ENCODE data around the gene RERGL.
"Not testable (repeated sequence)": the region's sequence is repeated elsewhere in the genome, so short reads cannot be mapped to it uniquely, and the experiment has no call there.

Gene RERGL, protein sequence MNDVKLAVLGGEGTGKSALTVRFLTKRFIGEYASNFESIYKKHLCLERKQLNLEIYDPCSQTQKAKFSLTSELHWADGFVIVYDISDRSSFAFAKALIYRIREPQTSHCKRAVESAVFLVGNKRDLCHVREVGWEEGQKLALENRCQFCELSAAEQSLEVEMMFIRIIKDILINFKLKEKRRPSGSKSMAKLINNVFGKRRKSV

DNA sequence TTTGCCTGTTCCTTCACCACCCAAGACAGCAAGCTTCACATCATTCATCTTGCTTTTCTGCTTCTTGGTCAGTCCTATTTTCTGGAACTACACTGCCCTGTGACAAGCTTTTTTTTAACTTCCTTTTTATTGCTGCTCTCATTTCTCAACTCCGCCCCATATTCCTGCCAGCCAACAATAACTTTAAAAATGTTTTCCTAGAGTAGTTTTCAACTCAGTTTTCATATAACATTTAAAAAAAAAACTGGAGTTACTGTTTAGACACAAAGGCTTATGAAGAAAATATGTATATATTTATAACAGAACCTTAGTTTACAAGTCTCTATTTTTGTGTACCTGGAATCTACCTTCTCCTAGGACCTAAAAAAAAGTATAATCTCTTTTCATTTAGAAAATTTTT is at the start of gene RERGL:
Gene RERGL, minus strand, starts transcription at position 101 of the 400 bp plus-strand sequence. Its CDS starts 53 bp downstream, at position 48.
- no peak for DNase-seq

DNA sequence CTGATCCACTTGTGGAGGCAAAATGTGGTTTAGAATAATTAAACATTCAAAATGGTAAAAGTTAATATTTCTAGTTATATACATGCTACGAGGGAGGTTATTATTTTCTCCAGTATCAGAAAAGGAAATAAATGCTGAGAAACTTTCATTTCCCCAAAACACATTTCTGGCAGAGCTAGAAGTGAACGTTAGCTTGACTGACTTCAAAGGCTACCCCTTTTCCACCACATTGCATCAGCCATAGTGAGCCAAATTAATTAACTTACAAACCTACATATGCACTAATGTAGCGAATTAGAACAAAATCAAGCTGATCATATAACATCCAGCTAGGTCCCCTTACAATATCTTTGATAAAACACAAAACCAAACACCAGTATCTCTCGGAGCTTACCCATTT is 49.3 kb upstream of the RERGL start:
- DNase-seq, result no peak

DNA sequence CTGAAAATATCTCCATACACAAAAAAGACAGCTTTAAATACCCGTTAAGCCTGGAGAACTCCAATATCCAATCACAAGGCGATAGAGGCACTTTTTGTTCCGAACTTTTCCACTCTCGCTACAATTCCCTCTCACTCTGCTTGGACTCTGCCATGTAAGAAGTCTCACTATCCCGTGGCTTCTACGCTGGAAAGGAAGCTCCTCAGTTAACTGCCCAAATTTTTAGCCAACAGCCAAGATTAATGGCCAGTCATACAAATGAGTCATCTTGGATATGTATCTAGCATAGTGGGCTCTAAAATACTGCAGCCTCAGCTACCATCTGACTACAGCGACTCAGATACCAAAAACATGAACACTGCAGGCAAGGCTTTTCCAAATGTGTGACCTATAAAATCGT is 45.5 kb upstream of the RERGL start:
- DNase-seq, result no peak

DNA sequence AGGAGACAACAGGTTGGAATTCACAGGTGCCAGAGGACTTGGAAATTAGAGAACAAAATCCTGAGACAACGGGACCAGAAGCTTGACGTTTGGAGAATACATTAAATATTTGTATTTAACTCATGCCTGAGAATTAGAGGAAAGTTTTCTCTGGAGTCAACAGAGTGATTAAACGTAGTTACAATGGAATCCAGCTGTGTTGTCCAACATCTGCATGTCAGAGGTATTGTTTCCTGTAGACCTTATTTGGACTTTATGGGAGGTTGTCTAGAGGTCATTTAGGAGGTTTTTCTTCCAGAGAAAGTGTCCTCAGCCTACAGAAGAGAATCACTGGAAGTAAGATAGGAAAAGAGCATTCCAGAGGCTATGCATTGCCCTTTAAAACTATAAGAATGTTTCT is 45.1 kb upstream of the RERGL start:
- no peak for DNase-seq

DNA sequence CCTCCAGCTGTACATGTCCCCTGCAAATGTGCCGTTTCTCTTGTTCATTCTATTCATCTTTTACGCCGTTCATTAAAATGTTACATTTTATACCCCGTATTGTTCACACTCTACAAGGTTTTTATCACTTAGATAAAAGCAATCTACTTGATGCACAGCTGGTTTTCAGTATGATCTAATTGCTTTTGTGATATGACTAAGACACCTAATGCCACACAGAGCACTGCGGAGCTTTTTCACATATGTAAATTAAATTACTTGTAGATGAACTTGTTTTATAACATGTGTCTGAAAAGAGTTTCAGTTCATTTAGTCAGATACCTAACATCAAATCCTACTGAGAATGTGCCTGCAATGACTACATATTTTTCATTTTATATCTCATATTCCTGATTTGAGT is 40.9 kb upstream of the RERGL start:
- no peak for DNase-seq

DNA sequence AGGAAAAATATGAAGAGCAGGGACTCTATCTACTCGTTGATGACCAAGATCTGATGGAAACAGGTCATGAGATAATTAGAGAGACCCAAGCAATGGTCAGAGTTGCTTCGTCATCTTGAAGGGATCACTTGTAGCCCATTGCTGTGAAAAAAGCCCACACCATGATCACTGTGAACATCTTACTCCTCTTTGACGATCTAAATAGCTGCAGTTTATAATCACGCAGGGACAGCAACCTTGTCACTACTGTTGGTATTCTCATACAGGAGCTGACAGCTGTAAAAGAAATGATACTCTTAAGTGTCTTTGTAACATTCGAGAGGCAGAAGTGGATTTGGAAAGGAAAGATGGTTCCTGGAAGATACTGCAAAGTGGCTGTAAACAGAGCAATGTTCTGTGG is 33.7 kb upstream of the RERGL start:
- DNase-seq, result no peak

DNA sequence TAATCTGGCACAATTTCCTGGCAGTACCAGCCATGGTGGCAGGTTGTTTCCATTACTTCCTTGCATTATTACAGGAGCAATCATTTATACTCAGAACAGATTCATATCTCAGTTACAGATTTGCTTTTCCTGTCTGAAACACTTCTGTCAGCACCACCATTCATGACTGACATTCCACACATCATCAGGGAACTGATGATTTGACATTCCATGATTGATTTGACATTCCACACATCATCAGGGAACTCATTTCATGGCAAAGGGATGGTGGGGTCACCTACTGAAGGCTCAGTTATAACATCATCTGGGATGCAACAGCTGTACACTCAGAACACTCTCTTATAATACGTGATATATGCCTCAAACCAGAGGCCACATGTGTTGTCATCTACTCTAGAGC is 30.9 kb upstream of the RERGL start:
- DNase-seq, result no peak

DNA sequence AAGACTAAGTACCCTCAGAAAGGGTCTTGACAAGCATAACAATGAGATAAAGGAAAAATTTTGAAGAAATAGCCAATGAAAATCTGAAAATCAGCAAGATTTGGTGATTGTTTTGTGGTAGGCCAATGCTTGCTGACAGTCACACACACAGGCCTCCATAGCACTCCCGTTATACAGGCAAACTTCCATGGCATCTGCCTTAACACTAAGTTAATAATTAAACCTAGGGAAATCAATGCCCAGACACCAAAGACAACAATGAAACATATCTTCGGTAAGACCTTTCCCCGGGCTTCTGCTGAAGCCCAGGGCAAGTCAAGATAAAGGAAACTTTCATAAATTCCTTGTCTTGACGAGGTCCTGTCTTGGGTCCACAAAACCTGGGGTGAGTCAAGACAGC is 18.6 kb upstream of the RERGL start:
- no peak for DNase-seq

DNA sequence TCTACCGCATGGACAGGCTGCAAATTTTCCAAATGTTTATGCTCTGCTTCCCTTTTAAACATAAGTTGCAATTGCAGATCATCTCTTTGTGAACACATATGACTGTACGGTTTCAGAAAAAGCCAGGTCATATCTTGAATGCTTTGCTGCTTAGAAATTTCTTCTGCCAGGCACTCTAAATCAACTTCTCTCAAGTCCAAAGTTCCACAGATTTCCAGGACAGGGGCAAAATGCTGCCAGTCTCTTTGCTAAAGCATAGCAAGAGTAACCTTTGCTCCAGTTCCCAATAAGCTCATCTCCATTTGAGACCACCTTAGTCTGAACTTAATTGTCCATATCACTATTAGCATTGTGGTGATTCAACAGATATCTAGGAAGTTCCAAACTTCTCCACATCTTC is 13.6 kb upstream of the RERGL start:
- no peak for DNase-seq

DNA sequence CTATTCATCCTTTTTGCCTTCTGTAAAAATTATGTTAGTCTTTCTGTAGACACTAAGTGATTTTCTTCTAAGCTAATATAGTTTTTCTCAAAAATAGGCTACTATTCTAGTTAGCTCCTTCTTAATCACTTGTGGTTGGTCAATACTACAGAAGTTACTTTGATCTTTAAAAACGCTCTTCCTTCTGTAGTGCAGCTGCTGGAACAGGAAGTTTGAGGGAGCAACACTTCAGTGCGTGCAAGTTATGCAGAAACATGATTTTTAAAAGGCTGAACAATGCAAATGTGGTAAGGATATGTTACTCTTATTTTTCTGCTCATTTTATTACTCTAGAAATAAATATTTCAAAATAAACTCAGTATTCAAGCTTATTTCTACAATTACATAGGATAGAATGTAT is 11.1 kb upstream of the RERGL start:
- no peak for DNase-seq

DNA sequence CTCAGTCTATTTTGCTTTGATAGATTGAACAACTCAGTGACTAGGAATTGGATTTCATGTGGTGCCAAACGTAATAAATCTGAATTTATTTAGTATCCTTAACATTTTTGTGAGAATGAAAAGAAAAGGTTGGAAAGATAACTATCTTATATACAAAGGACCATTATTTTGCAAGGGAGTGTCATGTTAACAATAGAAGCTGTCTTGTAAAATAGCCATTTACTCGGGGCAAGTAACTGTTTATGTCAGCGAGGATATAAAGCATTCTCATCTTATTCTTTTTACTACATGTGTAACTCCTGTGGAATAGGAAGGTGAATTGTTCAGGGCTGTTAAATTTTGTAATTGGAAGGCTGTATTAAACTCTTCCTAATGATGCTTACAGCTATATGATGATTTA is 5.9 kb downstream of the RERGL start:
- DNase-seq, result no peak

DNA sequence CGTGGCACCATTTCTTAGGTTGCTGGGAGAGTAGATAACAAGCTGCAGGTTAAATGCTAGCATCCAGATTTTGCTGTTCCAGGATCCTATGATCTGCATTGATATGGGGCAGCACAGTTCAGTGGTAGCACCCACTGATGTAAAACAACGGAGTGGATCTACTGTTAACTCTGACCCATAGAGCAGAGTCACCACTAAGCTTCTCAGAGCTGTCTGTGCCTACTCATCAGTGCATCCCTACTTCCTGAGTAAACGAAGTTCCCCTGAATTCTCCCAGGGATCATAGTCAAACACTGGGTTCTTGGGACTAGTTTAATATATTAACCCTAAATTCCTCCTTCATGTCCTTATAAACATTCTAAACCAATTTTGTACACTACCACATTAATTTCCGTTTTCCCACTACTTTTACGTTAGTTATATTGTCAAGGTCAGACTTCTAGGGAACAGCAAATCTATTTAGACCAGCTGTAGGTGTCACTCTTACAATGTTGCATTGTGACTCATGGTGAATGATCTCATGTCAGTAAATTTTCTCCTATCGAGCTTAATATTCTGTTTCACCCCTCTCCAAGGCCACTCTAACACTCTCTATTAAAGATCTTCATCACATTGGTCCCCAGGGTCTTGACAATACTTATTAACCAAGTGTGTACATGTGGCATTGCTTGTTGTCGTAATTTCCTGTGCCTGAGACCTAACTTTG is 10.3 kb downstream of the RERGL start:
- no peak for DNase-seq

DNA sequence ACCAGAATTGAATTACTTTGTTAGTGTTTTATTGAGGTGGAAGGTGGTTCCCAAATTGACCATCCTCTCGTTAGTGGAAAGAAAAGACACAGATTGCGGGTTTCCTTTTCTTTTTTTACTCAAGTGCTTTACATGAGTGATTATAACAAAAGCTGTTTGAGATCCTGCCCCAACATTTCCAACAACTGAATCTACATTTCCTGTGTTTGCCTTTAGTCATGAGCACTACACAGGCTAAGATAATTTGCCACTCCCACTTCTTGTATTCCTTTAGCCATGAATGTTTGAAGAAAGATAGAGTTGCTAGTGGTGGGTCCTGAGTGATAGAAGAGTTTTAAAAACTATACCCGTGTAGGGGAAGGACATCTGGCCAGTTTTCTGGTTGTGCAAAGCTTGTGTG is 16.0 kb downstream of the RERGL start:
- DNase-seq, result no peak

DNA sequence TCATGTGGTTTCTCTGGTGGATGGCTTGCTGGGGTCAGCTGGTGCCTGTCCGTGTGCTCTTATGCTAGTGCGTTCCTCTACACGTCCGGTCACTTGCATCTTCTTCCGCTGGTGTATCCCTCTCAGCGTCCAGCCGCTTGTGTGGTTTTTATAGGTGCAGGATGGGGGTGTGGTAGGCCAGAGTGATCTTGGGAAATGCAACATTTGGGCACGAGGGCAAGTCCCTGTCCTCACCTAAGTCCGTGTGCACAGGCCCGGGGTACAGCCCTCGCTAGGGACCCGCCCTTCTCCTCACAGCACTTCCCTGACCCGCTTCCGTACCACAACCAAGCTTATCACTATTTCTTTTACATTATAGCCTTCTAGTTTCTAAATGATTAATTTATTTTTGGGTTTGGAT is 17.3 kb downstream of the RERGL start:
- DNase-seq, result no peak

DNA sequence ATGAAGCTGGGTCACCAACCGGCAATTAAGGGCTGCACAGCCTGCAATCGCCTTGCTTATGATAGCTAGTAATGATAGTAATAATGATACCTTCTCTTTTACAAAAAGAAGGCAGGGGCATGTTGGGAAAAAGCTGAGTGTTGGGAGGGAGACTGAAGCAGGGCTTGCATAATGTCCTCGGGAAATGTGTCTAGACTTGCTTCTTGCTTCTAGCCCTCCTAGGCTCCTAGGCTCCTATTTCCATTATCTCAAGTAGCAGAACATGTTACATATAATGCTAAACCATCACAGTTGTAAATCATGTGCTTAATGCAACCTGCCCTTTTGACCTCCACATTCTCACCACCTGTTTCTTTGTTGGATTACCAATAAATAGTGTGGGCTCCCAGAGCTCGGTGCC is 18.7 kb downstream of the RERGL start:
- DNase-seq, result no peak

DNA sequence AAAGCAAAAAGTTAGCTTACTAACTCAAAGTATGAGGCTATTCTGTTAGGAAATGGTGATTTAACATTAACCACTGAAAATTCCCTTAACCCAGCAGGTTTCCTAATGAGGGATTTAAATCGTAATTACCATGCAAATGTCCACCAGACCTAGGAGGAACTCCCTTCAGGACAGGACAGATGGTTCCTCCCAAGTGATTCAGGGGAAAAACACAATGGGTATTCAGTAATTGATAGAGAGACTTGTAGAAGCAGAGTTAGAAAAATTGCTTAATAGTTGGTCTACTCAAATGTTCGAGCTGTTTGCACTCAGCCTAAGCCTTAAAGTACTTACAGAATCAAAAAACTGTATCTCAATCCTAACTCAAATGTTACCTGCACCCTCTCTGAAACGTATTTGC is 21.6 kb downstream of the RERGL start:
- no peak for DNase-seq

DNA sequence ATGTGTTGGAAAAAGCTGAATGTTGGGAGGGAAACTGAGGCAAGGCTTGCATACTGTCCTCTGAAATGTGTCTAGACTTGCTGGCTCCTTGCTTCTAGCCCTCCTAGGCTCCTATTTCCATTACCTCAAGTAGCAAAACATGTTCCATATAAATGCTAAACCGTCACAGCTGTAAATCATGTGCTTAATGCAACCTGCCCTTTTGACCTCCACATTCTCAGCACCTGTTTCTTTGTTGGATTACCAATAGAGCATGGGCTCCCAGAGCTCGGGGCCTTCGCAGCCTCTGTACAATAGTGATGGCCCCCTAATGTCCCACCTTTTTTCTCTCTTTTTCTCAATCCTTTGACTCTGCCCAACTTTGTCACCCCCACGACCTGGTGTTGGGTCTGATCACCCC is 23.3 kb downstream of the RERGL start:
- no peak for DNase-seq

DNA sequence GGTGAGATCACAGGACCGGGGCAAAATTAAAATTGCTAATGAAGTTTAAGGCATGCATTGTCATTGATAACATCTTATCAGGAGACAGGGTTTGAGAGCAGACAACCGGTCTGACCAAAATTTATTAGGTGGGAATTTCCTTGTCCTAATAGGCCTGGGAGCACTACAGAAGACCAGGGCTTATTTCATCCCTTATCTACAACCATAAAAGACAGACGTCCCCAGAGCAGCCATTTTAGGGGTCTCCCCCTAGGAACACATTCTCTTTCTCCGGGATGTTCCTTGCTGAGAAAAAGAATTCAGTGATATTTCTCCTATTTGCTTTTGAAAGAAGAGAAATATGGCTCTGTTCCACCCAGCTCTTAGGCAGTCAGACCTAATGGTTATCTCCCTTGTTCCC is 27.1 kb downstream of the RERGL start:
- DNase-seq, result not testable (repeated sequence)

DNA sequence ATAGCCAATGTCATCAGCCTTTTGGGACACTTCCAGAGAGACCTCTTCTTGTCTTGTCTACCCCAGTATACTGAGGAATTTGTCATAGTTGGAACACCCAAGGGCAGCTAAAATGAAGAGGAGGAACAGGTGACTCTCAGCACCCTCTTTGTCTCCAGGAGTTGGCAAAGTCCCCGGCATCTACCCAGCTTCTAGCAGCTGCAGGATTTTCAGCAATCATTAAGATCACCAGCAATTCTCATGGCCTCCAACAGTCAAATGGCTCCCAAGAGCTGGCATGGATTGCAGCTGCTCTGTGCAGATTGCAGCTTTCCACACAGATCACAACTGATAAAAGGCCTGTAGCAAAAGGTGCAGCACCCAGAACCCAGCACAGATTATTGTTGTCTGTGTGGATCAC is 32.9 kb downstream of the RERGL start:
- no peak for DNase-seq

DNA sequence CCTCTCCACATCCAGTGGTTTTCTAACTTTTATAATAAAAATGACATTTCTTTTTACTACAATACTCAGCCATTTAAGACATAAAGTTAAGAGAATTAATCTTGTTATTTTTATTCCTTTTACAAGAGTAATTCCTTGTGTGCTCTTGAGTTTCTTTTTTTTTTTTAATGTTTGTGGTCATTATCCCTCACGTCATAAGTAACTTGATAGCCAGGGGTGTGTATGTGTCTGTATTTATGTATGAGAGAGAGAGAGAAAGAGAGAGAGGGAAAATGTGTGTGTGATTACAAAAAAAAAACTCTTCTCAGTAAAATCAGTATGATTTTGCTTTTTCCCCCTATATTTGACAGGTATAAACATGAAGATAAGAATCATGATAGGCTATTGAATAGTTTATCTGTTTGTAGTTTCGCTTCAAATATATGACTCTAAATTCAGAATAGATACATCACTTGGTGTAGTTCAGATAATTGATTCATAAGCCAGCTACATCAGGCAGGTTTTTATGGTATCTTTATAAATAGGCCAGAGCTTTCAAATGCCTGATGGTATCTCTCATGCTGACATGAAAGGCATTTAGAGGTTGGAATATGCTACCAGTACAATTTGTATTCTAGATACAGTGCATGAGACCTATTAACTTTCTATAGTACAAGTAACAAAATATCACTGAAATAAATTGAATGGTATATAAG is 34.9 kb downstream of the RERGL start:
- no peak for DNase-seq

DNA sequence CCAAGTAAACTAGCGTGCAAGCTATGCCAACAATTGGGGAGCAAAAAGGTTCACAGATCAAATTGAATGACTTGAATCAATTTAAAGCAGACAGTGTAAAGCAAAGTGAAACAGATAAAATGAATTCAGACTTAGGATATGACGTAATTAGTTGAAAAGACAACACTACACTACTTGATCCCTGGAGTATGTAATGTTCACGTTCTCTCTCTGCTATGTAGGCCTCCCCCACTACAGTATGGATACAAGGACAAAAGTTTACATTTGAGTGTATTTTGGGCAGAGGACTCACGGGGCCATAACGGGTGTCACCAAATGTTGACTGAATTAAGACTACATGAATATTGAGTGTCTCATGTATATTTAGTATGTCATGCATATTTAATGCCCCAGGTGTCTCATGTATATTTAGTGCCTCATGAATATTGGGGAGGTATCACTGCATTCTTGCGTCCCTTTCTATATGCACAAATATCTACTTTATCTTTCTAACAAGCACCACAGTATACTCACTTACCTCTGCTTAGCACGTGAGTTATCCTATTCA is 44.5 kb downstream of the RERGL start:
- DNase-seq, result no peak

DNA sequence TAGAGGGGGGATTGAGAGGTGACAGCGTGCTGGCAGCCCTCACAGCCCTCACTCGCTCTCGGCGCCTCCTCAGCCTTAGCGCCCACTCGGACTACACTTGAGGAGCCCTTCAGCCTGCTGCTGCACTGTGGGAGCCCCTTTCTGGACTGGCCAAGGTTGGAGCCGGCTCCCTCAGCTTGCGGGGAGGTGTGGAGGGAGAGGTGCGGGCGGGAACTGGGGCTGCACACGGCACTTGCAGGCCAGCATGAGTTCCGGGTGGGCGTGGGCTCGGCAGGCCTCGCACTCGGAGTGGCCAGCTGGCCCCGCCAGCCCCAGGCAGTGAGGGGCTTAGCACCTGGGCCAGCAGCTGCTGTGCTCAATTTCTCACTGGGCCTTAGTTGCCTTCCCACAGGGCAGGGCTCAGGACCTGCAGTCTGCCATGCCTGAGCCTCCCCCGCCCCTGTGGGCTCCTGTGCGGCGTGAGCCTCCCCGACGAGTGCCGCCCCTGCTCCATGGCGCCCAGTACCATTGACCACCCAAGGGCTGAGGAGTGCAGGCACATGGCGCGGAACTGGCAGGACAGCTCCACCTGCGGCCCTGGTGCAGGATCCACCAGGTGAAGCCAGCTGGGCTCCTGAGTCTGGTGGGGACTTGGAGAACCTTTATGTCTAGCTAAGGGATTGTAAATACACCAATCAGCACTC is 49.8 kb downstream of the RERGL start:
- DNase-seq, result not testable (repeated sequence)
